DND-41 (cell line): ENCODE results near the gene KIAA0753.
"Not testable (repeated sequence)": the region's sequence is repeated elsewhere in the genome, so short reads cannot be mapped to it uniquely, and the experiment has no call there.

Experiments
- ATAC-seq: fragments of 200-7000 bp; cut with Tn5 transposase; 3 replicates; pipeline ENCODE4 v1.9.1; 2021; ENCODE audit warnings: low read depth; ENCODE audit not compliant: insufficient read depth
- DNase-seq: peaks from one replicate; pipeline ENCODE4 v3.0.0-alpha.2; 2020
- H2AFZ ChIP-seq: 2 replicates; pipeline ENCODE4 v1.6.0; 2012; ENCODE audit warnings: low read depth, low read length
- H3K27ac ChIP-seq: 2 replicates; pipeline ENCODE4 v1.5.1; 2012; ENCODE audit warnings: low read length, inconsistent platforms
- H3K27me3 ChIP-seq: fragments of 200-600 bp; sonication (generic); 2 replicates; pipeline ENCODE4 v1.6.0; 2012; ENCODE audit warnings: low read length, mild to moderate bottlenecking, inconsistent platforms; ENCODE audit not compliant: insufficient read depth, poor library complexity
- H3K36me3 ChIP-seq: 2 replicates; pipeline ENCODE4 v1.5.1; 2012; ENCODE audit warnings: low read length, inconsistent platforms; ENCODE audit not compliant: insufficient read depth
- H3K4me1 ChIP-seq: 2 replicates; pipeline ENCODE4 v1.5.1; 2012; ENCODE audit warnings: mild to moderate bottlenecking, low read length; ENCODE audit not compliant: insufficient read depth
- H3K4me2 ChIP-seq: 2 replicates; pipeline ENCODE4 v1.6.0; 2012; ENCODE audit warnings: mild to moderate bottlenecking, moderate library complexity, low read length, inconsistent platforms; ENCODE audit not compliant: insufficient read depth
- H3K4me3 ChIP-seq, 2 experiments: fragments of 200-600 bp in 1 of 2; shearing (Covaris generic) in 1 of 2; 2 replicates each; pipeline ENCODE4 v1.5.1; 2012 to 2016; ENCODE audit warnings: inconsistent platforms in 2 of 2, low read length in 2 of 2, mild to moderate bottlenecking in 2 of 2, low read depth in 1 of 2, moderate library complexity in 1 of 2
- H3K79me2 ChIP-seq: 2 replicates; pipeline ENCODE4 v1.6.0; 2012; ENCODE audit warnings: low read length, inconsistent platforms; ENCODE audit not compliant: insufficient read depth
- H3K9ac ChIP-seq: 2 replicates; pipeline ENCODE4 v1.6.0; 2012; ENCODE audit warnings: low read depth, mild to moderate bottlenecking, inconsistent platforms, low read length, moderate library complexity
- H3K9me3 ChIP-seq: 2 replicates; pipeline ENCODE4 v1.5.1; 2012; ENCODE audit warnings: low read length, moderate library complexity, mild to moderate bottlenecking, inconsistent platforms; ENCODE audit not compliant: insufficient read depth, severe bottlenecking
- H4K20me1 ChIP-seq: 2 replicates; pipeline ENCODE4 v1.6.0; 2012; ENCODE audit warnings: low read length; ENCODE audit not compliant: insufficient read depth
- CTCF ChIP-seq: IDR thresholded peaks from 2 replicates; pipeline ENCODE4 v1.5.1; 2012; ENCODE audit warnings: borderline replicate concordance, low read length, moderate library complexity, mild to moderate bottlenecking; ENCODE audit not compliant: poor library complexity, severe bottlenecking; ENCODE audit errors: extremely low read depth
- EZH2 ChIP-seq: IDR thresholded peaks from 3 replicates; pipeline ENCODE4 v1.6.1; 2012; ENCODE audit warnings: borderline replicate concordance, low read depth, mild to moderate bottlenecking, moderate library complexity, low read length, inconsistent platforms; ENCODE audit not compliant: severe bottlenecking

Gene KIAA0753

DNA sequence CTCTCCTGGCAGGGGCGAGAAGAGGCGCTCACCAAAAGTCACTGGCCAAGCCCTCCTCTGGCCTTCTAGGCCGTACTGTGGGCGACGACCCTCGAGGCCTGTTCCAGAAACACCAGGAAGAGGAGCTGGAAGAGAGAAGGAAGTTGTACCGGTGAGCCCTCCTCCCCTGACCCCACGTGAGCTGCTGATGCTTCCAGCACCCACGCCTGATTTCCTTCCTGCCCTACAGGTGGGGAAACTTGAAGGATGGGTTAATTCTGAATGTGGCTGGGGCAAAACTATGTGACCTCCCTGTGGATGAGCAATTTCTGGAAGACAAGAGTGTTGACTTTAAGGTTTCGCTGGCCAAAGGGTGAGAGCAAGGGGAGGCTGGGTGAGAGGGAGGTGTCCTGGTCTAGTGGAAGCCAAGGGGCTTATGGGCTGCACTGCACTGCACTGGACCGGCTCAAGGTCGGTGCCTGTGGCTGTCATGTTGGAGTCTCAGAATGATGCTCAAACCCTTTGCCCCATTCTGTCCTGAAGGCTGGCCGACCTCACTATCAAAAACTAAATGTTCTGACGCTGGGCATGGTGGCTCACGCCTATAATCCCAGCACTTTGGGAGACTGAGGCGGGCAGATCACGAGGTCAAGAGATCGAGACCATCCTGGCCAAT, 17.2 kb upstream of the KIAA0753 start:
- H3K36me3 ChIP-seq: no peaks in the 10 kb centered on the region
- peaks cover 17% of the 10 kb centered on the region for H3K4me1 ChIP-seq
- no peak for TF ChIP-seq EZH2
- no peak for TF ChIP-seq CTCF
- no peak for ATAC-seq
- H3K4me2 ChIP-seq: no peak overlapping the region
- H3K4me3 ChIP-seq: no peak overlapping the region
- DNase-seq: no peak
- no peak overlapping the region for H3K27ac ChIP-seq
- H4K20me1 ChIP-seq: no peaks in the 10 kb centered on the region
- no peak overlapping the region for H3K9ac ChIP-seq
- H3K79me2 ChIP-seq: no peaks in the 10 kb centered on the region
- H2AFZ ChIP-seq: no peak overlapping the region
- H3K27me3 ChIP-seq: peaks cover 23% of the 10 kb centered on the region
- H3K9me3 ChIP-seq: no peaks in the 10 kb centered on the region

DNA sequence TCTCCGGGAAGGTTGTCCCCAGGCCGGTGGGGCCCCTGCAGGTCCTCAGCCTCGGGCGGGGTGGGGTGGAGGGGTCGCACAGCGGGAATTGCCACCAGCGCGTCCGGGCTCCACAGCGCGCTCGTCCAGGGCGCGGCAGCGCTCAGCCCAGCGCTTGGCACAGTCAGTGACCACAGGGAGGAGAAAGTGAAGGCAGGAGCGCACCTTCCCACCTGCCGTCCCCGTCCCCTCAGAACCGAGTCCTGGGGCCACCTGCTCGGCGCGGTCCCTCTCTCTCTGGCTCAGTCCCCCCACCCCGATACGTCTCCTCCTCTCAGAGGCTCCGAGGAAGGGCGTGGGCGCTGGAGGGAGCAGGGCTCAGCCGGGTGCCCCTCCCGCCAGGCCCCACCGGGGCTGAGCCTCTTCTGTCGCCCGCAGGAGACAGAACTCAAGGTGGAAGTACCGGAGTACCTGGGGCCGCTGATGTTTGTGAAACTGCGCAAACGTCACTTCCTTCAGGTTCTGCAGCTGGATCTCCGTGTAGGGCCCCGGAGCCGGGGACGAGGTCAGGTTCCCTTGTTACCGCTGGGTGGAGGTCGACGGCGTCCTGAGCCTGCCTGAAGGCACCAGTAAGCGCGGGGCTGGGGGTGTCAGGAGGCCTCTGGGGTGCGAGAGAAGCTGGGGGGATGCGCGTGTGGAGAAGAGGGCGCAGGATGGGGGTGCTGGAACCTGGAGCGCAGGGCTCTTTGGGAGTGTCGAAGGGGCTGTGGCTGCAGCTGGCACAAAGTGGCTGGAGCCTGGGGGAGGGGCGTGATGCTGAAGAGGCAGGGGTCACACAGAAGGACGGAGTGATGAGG, 16.5 kb upstream of the KIAA0753 start:
- ATAC-seq, H3K4me3 ChIP-seq, H3K36me3 ChIP-seq, H3K27ac ChIP-seq, H3K79me2 ChIP-seq, H3K9ac ChIP-seq, H2AFZ ChIP-seq, DNase-seq, H3K4me2 ChIP-seq, H4K20me1 ChIP-seq, H3K9me3 ChIP-seq: not testable (repeated sequence)
- Histone ChIP-seq H3K27me3 (peaks cover 18% of the 10 kb centered on the region), H3K4me1 (peaks cover 25% of the 10 kb centered on the region)

DNA sequence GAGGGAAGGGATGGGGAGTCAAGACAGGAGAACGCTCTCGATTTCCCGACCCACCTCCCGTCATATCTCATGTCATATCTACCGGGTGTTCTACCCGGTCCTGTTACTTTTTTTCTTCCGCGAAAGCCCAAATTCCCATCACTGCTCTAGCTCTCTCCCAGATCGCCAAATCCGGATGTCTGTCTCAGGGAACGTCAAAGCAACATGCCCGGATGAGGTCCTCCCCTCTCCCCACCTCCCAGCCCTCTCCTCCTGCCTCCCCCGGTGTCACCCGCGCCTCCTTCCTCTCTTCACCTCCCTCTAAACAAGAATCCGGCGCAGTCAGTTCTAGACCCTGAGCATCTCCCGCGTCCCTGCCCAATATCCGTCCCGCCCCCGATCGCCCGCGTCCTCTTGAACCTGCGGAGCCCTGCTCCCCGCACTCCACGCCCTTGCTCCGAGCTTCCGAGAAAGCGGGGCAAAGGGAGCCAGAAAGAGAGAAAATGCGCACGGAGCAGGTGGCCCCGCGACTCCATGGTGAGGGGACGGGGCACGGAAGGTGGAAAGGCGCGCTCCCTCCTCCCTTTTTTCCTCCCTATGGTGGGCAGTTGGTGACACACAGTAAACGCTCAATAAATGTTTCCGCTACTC, 15.3 kb upstream of the KIAA0753 start:
- H3K36me3 ChIP-seq, DNase-seq, H3K9me3 ChIP-seq, H3K4me2 ChIP-seq, H3K27ac ChIP-seq, H4K20me1 ChIP-seq, H3K9ac ChIP-seq, H3K27me3 ChIP-seq, ATAC-seq, H3K4me3 ChIP-seq, H3K79me2 ChIP-seq, H2AFZ ChIP-seq: not testable (repeated sequence)
- peaks cover 30% of the 10 kb centered on the region for H3K4me1 ChIP-seq

DNA sequence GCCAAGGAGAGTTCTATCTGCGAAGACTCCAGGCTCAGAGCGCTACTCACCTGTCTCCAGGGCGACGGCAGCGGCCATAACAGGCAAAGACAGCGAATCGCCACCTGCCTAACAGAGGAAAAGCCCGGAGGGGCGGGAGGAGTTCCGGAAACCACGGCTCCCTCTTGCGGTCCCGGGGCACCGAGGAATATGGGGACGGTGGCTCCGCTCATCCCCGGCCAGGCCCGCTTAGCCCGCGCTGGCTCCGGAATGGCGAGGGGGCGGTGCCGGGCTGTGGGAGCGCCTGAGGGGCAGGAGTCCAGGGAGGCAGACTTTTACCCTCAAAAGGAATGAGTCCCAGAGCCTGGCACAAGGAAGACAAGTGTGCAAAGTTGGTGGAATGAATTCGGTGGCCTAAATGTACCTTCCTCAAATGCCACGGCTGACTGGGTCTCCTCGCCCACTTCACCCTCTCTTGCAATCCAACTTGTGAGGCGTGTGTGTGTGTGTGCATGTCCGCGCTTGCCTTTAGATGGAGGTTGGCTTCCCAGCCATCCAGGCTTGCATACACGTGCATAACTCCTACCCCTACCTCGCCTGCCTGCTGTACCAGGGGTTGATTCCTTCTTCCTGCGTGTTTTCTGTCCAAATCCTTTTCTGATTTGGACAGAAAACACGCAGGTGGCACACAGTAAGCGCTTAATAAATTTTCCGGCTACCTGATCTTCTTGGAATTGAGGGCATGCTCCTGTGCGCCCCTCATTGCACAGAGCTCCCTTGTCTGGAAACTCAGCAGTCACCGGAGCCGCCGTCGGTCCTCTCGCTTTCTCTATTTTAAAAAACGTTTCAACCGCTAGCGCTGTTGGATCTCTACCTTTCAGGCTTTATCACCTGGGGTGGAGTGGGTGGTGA, 14.6 kb upstream of the KIAA0753 start:
- no peak overlapping the region for H3K4me2 ChIP-seq
- peaks cover 17% of the 10 kb centered on the region for H3K79me2 ChIP-seq
- TF ChIP-seq CTCF (no peak), EZH2 (no peak)
- peaks cover 4% of the 10 kb centered on the region for H3K27me3 ChIP-seq
- no peak overlapping the region for H3K4me3 ChIP-seq
- no peaks in the 10 kb centered on the region for H3K9me3 ChIP-seq
- H2AFZ ChIP-seq: no peak overlapping the region
- H3K27ac ChIP-seq: no peak overlapping the region
- peaks cover 36% of the 10 kb centered on the region for H3K4me1 ChIP-seq
- peaks cover 2% of the 10 kb centered on the region; the same call in 1 of the 2 replicates for H4K20me1 ChIP-seq
- no peak for ATAC-seq
- DNase-seq: no peak
- no peak overlapping the region for H3K9ac ChIP-seq
- peaks cover 3% of the 10 kb centered on the region; the same call in 1 of the 2 replicates for H3K36me3 ChIP-seq
